ENCODE measurements around the gene STMP1. TPM values are rescaled to one million over a fixed set of nuclear protein-coding genes. Genes with fewer than 3 reads are reported as not detected.

Gene STMP1
- total RNA-seq, 4 donors from 2014 or later, result 11.5 to 23.1 (median 19.6) TPM

DNA sequence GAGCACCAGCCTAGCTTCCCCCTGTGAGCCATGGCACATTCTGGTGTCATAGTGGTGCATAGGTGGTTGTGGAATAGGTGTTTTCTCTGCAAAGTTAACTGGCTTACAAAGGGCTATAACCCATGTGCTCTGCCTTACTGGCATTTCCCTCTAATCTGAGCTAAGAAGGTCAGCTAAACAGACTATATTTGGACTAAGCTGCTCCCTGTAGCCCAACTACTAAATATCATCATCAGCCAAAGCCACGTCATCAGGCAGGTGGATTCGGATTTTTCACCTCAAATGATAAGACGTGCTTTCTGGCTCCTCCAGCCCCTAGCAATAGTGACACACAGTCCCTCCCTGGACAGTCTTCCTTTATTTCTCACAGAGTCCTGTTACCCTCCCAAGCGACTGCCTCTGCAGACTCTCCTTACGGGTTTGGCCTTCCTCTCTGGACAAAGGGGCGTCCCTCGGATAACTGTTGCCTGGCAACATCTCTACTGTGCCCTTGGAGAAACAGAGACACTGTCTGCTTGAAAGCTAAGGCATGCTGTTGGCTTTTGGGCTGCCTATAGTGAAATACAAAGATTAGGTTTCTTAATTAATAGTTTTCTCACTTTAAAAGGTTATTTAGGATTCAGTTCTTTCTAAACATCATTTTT is 56.6 kb downstream of the STMP1 start:
- TF ChIP-seq, protein P1, sequence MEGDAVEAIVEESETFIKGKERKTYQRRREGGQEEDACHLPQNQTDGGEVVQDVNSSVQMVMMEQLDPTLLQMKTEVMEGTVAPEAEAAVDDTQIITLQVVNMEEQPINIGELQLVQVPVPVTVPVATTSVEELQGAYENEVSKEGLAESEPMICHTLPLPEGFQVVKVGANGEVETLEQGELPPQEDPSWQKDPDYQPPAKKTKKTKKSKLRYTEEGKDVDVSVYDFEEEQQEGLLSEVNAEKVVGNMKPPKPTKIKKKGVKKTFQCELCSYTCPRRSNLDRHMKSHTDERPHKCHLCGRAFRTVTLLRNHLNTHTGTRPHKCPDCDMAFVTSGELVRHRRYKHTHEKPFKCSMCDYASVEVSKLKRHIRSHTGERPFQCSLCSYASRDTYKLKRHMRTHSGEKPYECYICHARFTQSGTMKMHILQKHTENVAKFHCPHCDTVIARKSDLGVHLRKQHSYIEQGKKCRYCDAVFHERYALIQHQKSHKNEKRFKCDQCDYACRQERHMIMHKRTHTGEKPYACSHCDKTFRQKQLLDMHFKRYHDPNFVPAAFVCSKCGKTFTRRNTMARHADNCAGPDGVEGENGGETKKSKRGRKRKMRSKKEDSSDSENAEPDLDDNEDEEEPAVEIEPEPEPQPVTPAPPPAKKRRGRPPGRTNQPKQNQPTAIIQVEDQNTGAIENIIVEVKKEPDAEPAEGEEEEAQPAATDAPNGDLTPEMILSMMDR (IDR thresholded peaks at IDR 0.05; ENCODE audit: low read depth), result no peak

DNA sequence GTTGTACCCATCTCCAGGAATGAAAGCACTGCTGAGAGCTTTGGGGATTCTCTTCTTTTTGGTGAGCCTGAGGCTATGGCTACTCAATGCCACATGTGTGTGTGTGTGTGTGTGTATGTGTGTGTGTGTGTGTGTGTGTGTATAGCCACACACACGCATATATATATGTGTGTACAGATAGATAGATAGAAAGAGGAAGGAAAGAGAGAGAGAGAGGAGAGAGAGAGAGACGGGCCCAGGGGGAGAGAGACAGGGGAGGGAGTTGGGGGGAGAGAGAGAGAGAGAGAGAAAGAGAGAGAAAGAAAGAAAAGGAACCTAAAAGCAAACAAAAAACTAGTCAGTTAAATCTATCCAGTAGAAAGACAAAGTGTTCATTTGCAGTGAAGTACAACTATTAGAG is 57.4 kb downstream of the STMP1 start:
- TF ChIP-seq, protein P1 (IDR thresholded peaks at IDR 0.05; ENCODE audit: low read depth), result no peak

DNA sequence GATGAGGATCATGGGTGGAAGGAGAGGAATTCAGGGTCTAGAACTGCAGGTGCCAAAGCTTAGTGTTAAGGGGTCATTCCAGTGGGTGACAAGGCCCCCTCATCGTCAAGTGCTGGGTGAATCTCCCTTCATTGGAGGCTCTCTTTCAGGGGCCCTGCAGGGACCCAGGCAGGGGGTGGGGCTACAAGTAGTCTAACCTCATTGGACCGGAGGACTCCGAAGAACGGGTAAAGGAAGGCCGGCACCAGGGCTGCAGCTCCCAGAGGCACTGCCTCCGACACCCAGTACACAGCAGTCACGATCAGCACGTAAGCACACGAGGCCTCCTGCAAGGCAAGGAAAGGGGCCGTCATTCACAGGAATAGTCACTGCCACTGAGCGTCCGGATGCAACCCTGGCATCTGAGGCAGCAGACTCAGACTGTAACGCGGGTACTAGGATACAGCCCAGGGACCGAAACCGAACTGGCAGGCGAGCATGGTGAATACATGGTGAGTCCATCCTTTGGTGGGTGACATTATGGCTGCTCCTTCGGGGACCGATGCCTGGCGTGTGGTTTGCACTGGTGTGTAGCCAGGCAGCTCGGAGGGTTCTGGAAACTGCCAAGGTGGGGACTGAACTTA is 59.0 kb downstream of the STMP1 start:
- TF ChIP-seq, protein P1 (IDR thresholded peaks at IDR 0.05; ENCODE audit: low read depth), result no peak

DNA sequence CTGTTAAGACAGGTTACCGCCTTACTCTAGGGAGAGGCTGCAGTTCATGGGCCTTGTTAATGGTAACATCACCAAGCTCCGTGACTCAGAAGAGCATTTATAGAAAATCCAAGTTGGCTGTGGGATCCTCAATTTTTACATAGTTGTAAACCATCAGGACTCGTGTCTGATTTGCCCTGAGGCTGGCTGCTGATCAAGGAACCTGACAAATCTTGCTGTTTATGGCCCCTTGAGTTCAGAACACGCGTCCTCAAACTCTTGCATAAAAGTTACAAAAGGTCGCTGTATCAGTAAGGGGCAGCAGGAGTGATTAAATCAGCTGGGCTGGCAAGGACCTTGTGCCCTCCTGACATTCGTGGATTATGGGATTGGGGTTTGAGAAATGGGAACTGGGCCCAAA is 61.1 kb downstream of the STMP1 start:
- TF ChIP-seq, protein P1 (IDR thresholded peaks at IDR 0.05; ENCODE audit: low read depth), result no peak

Small RNA genes lying within 50 kb of the gene (small RNA-seq; reads per million reads assigned to genes)
- gene RNU6-1154P, result not detected

Other genes starting within 250 kb of the STMP1 start
- 10 to 100 TPM; 19.2 to 33.4 (median 21.6) TPM for gene CNOT4, start 152.4 kb upstream of the STMP1 start, total RNA-seq
- 10 to 100 TPM; 22.5 to 64.2 (median 23.9) TPM for gene NUP205, start 104.6 kb upstream of the STMP1 start, total RNA-seq
- under 1 TPM in 2 of 4 donors, not detected in 2; 0.17 to 0.88 TPM for gene SLC13A4, start 65.7 kb downstream of the STMP1 start, total RNA-seq
- 1 to 10 TPM; 1.1 to 9.9 (median 6.3) TPM for gene FAM180A, start 86.3 kb downstream of the STMP1 start, total RNA-seq